Kasumi-1 (cell line): Measurements from ENCODE around the gene LMOD2.
A peak's percentile ranks its signal among the peaks of the same experiment; 100 is the strongest.

ENCODE experiments used
- DNase-seq, 2 experiments: peaks; one replicate each; lab custom pipeline; 2025; lab: John Stamatoyannopoulos, UW

LMOD2 gene

GRCh38 chr7:123640583-123640982 is 15.1 kb upstream of the LMOD2 start:
- no peak for DNase-seq

GRCh38 chr7:123641901-123642300 is 13.8 kb upstream of the LMOD2 start:
- no peak for DNase-seq

- peak; percentile 30 to 53 for DNase-seq
These were observed 11.9 kb upstream of the LMOD2 start for GRCh38 chr7:123643495-123644441.

- no peak for DNase-seq
These were observed 10.2 kb upstream of the LMOD2 start for GRCh38 chr7:123645516-123645915.

- no peak for DNase-seq
These were observed 8.4 kb upstream of the LMOD2 start for GRCh38 chr7:123647106-123647730.

GRCh38 chr7:123649964-123650363 is 5.7 kb upstream of the LMOD2 start:
- DNase-seq: peak; percentile 1 to 14

GRCh38 chr7:123650595-123650994 is 5.1 kb upstream of the LMOD2 start:
- DNase-seq: no peak

- no peak for DNase-seq
These were observed 3.3 kb upstream of the LMOD2 start for GRCh38 chr7:123652406-123652805.

- no peak for DNase-seq
These were observed 2.5 kb upstream of the LMOD2 start for GRCh38 chr7:123653162-123653561.

GRCh38 chr7:123656544-123657303 is 1.1 kb downstream of the LMOD2 start:
- DNase-seq: no peak

- DNase-seq: no peak
These were observed 1.6 kb downstream of the LMOD2 start for GRCh38 chr7:123657304-123657685.

- DNase-seq: no peak
These were observed 2.4 kb downstream of the LMOD2 start for GRCh38 chr7:123658023-123658422.

- no peak for DNase-seq
These were observed 5.1 kb downstream of the LMOD2 start for GRCh38 chr7:123660514-123661354.

- DNase-seq: no peak
These were observed 6.1 kb downstream of the LMOD2 start for GRCh38 chr7:123661765-123662164.

GRCh38 chr7:123662293-123662692 is 6.6 kb downstream of the LMOD2 start:
- no peak for DNase-seq

- DNase-seq: no peak
These were observed 7.1 kb downstream of the LMOD2 start for GRCh38 chr7:123662755-123663154.

GRCh38 chr7:123663200-123663599 is 7.5 kb downstream of the LMOD2 start:
- no peak for DNase-seq

GRCh38 chr7:123665157-123665556 is 9.5 kb downstream of the LMOD2 start:
- no peak for DNase-seq

- DNase-seq: no peak
These were observed 10.2 kb downstream of the LMOD2 start for GRCh38 chr7:123665896-123666295.

- DNase-seq: no peak
These were observed 10.8 kb downstream of the LMOD2 start for GRCh38 chr7:123666492-123666891.

GRCh38 chr7:123669485-123669884 is 13.8 kb downstream of the LMOD2 start:
- DNase-seq: no peak
